Measurements from ENCODE around the gene EHD3.

Gene EHD3

DNA sequence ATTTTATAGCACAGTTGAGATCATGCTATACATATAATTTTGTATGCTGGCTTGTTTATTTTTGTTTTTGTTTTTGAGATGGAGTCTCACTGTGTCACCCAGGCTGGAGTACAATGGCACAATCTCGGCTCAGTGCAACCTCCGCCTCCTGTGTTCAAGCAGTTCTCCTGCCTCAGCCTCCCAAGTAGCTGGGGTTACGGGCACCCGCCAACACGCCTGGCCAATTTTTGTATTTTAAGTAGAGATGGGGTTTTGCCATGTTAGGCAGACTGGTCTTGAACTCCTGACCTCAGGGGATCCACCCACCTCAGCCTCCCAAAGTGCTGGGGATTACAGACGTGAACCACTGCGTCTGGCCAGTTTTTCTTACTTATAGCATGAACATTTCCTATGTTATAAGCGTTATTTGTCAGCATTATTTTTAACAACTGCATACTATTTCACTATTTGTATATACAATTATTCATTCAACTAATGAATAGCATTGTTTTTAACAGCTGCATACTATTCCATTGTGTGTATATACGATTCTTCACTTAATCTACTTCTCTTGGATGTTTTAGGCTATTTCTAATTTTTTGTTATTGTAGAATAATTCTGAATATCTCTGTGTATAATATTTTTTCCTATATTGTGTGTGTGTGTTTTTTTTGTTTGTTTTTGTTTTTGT, 3.5 kb downstream of the EHD3 start:
- no peak for DNase-seq

DNA sequence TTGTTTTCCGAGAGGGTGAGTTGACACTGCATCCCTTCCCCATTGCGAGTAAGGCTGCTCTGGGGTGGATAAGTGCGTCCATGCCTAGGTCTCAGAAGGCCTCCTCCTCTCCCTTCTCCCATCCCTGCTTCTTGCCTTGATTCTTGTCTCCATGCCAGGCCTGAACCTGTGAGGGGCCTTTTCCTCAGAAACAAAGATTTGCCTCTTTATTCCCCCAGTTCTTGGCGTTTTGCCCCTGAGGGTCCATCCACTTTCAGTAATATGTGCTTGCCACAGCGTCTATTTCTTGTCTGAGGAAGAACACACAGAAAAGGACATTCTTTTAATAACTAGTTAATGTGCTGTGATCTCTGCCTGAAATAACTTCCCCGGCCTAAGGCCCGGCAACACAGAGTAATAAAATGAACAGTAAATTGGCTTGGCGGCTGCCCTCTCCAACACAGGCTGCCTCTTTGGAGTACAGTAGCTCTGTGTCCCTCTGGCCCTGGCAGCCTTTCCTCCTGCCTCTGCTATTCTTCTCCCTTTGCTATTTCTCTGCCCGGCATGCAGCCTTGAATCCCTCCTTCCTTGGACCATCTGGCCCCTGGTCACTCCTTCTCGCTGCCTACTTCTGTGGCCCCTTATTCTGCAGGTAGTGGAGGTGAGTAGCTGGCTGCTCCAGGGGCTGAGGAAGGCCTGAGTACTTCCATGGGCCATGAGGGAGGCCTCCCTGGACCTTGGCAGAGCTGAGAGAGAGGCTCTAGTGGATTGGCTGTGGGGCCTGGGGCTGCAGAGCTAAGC, 4.4 kb downstream of the EHD3 start:
- no peak for DNase-seq

DNA sequence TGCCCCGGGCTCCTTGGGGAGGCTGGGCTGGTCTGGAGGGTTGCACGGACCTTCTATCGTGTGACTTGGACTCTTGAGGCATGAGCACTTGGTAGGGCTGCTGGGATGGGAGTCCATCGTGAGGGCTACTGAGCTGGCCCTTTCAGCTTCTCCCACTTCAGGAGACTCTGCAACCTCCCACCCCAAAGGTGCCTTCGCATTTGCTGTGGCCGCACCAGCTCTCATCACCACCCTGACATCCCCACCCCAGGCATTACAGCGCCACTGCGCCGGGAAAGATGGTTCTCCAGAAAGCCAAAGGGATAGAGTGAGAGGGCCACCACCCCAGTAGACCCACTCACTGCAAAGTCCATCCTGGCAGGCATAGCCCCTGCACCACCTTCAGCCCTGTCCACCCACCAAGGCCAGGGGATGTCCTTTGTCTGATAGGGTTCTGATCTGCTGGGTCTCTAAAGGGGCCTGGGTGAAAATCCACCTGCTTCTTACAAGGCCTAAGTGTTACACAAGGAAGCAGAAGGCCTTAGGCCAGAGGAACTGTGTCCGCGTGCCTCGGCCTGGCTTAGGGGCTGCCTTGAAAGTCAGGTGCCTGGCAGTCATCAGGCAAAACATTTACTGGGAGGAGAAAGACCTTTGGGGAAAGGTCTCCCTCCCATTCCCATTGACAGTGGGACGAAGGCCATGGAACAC, 5.1 kb downstream of the EHD3 start:
- DNase-seq = no peak

DNA sequence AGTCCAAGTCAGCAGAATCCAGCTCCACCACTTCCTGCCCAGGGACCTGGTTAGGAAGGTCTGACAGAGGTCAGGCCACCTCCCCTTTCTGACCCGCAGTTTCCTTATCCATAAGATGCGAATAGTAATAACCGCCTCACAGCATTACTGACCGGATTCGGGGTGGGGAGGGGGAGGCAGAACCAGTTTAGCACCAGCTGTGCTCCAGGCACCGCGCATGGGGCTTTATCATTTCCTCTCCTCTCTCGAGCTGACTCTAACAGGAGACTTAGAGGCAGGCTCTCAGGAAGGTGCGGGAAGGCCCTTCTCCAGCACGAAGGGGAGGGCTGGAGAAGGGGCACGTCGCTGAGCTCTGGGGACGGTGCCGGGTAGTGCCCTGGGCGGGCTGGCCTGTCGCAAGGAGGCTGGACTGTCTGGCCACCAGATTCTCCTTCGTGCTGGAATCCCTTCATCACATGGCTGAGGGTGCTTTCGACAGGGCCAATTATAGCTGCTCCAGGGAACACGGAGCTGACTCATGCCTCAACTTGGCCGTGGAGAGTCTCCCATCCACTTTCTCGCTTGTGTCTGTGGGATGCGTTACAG, 5.7 kb downstream of the EHD3 start:
- DNase-seq = no peak

DNA sequence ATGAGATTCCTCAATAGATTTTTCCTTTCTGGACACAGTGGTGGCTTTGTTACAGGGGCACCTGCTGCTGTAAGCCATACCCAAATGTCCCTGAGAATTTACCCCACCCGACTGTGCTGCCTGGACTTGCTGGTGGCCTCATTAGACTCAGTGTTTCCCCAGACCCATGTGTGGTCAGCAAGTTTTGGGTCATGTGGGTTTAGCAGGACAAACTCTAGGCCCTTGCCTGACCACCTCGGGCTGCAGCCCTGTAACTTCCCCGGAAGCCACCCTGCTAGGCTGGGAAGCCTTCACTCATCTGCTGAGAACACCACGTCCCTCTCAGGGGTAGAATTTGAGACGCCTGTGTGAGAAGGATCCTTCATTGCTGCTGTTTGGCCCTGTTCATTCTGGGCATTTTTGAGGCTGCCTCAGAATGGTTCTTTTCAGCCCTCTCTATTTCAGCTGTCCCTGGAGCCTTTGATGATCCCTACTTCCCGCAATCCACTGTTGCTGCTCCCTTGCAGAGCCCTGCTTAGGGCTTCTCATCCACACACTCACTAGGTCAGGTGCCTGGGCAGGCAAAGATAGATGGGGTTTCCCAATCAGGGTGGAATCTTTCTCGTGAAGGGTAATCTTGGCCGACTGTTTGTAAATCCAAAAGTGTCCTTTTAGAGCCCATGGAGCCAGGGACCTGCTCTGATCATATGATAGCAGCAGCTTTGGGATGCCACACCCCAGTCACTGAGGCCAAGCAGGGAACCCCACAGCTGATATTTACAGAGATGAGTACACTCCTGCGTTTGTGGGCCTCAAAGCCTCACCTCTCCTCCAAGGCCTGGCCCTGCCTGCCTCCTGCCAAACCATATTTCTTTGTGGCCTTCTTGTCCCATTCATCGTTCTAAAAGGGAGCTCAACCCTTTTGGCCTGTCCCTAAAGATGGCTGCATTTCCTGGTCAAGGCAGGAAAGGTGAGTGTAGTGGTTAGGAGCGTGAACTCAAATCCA, 6.7 kb downstream of the EHD3 start:
- DNase-seq = no peak

DNA sequence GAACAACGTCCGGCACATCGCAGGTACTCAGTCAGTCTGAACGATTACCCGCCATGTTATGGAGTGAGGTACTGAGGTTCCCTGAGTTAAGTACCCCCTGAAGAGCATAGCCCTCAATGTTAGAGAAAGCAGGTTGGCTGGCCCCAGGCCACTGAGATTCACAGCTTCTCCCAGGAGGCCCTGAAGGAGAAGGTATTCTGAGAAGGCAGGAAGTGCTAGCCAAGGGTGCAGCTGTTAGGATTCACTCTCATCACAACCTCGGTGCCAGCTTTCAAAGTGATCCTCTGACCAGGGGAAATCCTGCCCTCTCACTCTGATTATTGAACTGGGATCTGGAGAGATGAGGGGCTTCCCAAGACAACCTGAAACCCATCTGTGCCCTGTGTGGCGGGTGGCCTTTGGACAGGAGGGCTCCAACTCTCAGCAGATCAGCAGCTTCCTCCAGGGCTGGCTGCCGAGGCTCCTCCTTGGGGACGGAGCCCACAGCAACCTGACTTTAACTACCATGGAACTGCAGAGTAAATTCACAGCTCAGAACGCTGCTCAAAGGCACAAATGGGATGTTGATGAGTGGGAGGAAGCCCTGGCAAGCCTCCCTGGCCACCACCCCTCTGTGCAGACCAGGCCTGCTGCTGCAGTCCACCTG, 7.8 kb downstream of the EHD3 start:
- DNase-seq = no peak

DNA sequence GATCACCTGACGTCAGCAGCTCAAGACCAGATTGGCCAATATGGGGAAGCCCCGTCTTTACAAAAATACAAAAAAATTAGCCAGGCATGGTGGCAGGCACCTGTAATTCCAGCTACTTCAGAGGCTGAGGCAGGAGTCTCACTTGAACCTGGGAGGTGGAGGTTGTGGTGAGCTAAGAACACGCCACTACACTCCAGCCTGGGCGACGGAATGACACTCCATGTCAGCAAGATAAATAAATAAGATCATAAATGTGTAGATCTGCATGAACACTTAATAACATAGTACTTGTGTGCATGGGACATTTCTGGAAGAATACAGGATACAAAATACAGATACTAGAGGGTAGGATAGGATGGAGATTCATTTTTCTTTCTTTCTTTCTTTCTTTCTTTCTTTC, 9.1 kb downstream of the EHD3 start:
- no peak for DNase-seq

DNA sequence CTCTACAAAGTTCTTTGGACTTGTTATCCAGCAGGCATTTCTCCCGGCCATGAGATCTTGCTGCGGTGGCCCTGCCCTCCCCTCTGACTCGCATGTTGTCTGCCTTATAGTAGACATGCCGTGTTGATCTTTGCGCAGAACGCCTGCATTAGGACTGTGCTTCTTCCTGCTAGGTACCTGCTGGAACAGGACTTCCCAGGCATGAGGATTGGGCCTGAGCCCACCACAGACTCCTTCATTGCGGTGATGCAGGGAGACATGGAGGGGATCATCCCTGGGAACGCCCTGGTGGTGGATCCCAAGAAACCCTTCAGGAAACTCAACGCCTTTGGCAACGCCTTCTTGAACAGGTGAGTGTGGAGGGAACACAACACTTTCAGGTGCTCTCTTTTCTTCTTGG, 10.1 kb downstream of the EHD3 start:
- DNase-seq = no peak

DNA sequence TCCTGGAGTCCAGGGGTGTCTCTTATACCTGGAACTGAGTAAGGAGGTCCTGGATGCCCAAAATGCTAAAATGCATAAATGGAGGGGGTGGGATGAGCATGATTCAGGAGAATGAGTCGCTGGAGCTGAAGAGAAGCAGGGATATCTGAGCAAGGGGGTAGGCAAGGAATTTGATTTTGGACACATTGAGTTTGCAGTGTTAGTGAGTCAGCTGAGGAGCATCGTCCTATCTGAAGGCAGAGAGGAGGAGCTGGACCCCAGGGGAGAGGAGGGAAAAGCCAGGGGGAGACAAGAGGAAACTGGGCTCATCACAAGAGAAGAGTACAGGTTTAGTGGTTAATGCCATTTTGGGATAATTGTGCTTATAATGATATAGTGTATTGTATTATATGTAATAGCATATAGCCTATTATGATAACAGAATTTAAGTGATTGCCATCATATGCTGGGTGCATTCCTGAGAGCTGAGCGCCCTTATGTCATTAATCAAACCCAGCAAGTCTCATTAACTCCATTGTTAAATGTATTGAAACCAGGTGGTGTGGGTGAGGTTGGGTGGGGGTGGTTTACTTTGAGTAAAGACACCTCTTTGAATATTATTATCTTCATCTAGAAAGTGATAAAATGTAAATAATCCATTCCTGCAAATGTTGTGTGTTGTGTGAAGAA, 12.4 kb downstream of the EHD3 start:
- no peak for DNase-seq

DNA sequence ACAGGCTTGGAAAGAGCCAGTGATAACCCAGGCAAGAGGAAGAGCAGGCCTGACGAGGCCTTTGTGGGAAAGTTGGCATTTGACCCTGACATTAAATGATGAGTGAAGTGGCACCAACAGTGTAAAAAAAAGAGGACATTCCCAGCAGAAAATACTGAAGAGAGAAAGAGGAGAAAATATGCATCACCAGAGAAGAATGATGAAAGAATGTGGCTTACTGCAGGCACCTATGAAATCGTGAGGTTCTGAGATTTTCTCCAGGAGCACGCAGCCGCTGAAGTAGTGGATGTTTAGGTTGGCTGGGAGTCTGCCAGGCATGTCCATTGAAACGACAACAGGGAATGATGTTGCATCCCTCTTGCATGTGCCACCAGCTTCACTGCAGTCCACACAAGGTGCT, 13.8 kb downstream of the EHD3 start:
- DNase-seq = no peak

DNA sequence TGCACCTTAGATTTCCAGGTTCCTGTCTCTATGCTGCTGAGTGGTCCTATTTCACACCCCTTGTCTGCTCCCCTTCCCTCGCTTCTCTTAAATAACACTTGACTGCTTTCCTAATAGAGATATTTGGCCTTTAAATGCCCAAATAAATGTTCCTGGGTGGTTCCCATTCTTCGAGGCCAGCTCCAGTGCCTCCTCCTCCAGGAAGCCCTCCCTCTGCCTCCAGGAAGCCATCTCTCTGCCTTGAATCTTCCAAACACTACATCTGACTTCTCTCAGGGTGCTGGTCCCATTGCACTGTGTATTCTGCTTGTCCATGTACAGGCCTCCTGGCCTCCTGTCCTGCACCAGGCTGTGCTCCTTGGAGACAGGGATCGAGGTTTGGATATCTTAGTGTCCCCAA, 14.2 kb downstream of the EHD3 start:
- DNase-seq = no peak

DNA sequence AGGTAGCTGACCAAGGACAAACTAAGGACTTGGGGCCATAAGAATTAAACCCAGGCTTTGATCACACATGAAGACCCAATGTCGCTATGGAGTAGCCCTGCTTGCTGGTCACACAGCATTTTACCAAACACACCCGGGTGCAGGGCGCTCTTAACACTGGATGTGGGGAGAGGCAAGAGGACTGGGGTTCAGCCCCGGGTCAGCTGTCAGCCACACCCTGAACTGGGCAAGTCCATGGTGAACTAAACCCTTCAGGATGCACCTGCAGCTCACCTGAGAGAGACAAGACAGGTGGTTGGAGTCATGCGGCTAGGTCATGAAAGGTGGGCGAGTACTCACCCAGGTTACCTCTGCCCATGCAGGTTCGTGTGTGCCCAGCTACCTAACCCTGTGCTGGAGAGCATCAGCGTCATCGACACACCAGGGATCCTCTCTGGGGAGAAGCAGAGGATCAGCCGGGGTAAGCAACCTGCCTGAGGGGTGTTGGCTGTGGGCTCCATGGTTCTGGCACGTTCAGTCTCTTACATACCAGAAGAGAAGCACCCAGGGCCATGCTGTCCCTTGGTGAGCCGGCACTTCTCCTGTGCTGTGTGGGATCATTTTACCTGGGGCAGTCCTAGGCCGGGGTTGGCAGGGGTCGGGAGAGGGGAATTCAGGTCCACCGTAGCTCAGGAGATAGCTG, 15.2 kb downstream of the EHD3 start:
- no peak for DNase-seq

DNA sequence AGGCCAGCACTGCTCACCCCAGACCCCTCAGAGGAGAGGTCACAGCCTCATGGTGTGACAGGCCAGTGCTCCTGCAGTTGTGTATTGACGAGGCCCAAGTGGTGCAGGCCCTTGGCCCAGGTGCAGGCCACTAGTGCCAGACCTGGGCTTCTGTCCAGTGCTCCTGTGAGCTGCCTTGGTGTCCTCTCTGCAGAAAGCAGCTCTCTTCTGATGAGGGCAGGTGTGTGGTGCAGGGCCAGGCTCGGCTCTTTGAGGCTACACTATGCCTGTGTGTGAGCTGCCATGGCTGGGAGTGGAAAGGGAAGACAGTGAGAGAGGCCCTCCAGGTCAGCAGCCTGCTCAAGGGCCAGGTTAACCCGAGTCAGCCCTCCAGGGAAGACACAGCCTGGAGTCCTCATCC, 17.1 kb downstream of the EHD3 start:
- DNase-seq = no peak

DNA sequence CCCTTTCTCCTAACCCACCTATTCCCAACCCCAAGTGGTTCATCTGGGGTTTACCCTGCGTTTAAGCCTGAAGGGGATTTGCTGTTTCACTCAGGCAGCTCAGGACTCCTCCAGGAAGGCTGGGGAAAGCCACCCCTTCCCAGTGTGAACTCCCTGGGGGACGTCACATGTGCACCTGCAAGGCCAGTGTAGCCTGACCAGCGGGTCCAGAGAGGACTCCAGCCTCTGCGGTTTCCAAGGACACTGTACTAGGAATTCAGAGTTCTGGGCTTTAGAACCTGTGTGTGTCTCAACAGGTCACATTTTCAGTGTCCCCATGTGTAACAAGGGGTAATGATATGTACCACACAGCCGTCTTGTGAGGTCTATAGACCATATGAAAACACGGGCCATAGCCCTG, 17.9 kb downstream of the EHD3 start:
- no peak for DNase-seq

DNA sequence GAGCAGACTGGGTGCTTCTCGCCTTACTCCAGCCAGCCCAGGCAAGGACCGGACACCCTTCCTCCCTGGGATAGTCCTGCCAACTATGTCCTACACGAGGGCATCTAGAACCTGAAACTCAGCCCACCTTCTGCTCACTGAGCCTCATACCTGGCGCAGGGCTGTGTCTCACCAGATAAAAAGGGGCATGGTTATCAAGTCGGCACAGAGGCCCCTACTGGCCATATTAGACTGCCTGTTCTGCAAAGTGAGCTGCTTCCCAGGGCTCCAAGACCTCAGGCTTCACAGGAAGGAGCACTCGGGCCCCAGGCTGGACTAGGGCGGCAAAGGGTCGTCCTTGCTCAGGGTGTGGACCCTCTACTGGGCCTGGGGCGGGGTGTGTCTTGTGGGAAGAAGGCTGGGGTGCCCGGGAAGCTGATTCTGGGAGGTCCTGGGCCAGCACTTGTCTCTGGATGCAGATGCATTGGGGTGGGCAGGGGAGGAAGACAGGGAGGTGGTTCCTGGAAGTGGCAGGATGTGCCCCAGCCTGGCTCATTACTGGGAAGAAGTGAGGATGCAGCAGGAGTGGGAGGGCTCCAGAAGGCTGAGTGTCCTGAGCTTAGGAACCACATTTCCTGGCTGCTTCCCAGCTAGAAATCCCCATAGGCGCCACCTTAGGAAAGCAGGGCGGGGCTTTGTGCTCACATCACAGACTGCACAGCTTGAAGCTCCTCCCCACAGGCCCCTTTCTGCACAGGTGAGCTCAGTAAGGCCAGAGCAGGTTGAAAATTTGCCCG, 19.6 kb downstream of the EHD3 start:
- no peak for DNase-seq

DNA sequence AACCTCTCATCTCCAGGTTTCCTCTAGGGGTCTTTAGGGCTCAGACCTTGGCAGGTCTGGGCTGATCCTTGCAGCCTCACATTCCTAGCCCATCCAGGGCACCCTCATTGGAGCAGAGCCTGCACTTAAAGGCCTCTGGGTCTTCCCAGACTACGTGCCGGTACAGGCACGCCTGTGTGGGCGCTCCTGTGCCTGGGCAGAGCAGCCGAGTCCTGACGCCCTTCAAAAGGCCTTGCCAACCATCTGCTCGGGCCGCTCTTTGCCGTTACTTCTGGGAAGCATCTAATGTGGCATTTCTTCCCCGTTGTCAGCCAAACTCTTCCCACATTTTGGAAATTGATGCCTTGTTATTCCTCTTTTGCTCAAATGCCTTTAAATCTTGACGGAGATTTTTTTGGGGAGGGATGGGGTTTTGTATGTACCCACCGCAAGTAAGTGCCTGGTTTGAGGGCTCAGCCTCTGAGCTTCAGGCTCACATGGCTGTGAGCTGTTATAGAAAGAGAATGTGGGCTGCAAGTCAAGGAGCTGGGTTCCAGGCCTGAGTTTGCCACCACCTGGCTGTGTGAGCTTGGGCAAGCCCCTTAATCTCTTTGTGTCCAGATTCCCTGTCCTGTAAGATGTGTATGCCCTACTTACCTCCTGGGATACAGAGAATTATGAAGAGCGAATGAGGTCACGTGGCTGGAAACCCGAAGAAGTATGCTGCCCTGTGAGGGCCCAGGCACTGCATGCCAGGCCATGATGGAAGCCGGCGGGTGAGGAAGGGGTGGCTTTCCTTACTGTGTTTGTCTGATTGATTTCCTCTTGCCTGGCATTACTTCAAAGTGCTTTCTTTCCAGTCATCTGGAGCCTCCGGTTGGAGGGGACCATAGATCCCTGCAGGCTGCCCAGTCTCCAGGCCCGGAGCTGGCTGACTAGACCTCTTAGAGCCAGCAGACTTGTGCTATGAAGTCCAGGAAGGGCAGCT, 20.6 kb downstream of the EHD3 start:
- no peak for DNase-seq

DNA sequence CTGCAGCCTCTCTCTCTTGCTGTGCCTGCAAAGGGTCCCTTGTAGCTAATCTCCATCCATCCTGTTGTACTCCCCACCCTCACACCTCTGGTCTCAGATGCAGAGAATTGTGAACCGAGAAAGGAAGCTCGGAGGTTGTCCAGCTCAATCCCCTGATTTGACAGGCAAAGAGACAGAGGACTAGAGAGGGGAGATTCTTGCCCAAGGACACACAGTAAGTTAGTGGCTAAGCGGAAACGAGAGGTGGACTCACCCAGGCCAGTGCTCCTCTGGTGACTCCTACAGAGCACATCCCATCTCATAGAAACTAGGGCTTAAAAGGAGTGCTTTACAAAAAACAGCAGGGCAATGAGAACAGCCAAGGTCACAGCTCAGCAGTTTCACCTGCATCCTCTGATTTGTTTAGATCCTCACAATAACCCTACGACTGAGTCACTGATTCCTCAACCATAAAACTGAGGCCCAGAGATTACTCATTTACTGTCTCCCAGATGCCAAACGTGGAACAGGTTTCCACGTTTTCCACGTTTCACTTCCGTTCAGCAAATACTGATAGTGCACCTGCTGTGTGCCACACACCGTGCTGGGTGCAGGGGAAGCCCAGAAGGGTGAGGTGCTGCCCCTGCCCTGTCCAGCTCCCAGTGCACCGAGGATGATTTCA, 22.1 kb downstream of the EHD3 start:
- no peak for DNase-seq
